DMS 273 treated with DMSO at 0.1 percent for 48 hours (cell line): ENCODE measurements around the gene BAK1.
"Not testable (repeated sequence)": the region's sequence is repeated elsewhere in the genome, so short reads cannot be mapped to it uniquely, and the experiment has no call there.

ENCODE experiments used
- DNase-seq: peaks from one replicate; lab custom pipeline; 2025; lab: John Stamatoyannopoulos, UW

Gene BAK1

DNA sequence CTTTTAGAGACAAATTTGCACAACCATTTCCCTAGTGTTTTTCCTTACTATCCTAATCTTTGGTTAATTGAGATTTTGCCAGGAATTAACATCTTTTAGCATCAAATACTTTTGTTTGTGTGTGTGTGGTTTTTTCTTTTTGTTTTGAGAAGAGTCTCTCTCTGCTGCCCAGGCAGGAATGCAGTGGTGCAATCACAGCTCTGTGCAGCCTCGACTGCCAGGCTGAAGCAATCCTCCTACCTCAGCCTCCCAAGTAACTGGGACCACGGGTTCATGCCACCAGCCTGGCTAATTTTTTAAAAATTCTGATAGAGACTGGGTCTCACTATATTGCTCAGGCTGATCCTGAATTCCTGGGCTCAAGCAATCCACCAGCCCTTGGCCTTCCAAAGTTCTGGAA, 28.5 kb downstream of the BAK1 start:
- no peak for DNase-seq

DNA sequence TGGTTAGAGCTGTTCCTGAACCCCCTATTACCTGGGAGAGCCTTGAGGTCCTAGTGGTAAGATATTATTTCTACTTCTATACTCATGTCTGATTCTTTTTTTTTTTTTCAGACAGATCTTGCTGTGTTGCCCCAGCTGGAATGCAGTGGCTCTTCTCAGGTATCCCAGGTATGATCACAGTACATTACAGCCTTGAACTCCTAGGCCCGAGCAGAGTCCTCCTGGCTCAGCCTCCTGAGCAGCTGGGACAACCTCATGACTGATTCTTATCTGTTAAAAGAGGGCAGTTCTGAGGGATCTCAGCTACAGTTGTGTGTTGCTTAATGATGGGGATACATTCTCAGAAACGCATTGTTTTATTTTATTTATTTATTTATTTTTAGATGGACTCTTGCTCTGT, 30.2 kb downstream of the BAK1 start:
- DNase-seq: no peak

DNA sequence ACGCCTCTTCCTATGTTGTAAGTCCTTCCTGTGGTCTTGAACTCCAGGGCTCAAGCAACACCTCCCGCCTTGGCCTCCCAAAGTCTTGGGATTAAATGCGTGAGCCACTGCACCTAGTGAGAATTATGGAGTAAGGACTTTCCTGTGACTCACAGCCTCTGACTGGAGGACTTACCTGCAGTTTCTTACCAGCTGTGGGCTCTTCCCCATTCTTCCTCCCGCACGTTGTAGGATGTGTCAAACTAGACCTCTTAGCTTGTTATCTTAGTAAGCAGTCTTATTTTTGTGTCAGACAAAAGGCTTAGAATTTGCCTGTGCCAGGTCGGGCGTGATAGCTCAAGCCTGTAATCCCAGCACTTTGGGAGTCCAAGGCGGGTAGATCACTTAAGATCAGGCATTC, 30.9 kb downstream of the BAK1 start:
- no peak for DNase-seq

DNA sequence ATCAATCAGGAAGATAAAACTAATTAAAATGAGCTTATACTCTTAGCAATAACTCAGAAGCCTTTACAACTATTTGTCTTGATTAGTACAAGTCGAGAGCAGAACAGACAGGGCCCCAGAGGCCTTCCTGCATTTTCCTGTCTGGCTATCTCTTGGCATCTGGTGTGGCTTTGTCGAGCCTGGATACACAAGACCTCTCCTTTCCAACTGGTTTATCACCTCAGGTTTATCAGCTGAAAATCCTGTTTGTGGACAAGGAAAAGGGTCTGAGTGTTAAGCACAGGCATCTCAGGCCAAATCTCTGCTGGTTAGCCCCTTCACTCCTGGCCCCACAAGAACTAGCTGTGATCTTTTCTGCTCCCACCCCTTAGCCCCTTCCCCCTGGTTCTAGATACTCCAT, 32.6 kb downstream of the BAK1 start:
- DNase-seq: no peak

DNA sequence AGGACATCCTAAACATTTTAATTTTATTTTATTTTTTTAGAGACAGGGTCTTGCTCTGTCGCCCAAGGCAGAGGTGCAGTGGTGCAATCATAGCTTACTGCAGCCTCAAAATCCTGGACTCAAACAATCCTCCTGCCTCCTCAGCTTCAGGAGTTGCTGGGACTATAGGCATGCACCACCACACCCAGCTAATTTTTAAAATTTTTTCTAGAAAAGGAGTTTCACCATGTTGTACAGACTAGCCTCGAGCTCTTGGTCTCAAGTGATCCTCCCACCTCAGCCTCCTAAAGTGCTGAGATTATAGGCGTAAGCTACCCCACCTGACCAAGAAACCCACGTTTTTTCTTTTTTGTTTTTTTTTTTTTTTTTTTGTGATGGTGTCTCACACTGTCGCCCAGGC, 33.3 kb downstream of the BAK1 start:
- DNase-seq: no peak

DNA sequence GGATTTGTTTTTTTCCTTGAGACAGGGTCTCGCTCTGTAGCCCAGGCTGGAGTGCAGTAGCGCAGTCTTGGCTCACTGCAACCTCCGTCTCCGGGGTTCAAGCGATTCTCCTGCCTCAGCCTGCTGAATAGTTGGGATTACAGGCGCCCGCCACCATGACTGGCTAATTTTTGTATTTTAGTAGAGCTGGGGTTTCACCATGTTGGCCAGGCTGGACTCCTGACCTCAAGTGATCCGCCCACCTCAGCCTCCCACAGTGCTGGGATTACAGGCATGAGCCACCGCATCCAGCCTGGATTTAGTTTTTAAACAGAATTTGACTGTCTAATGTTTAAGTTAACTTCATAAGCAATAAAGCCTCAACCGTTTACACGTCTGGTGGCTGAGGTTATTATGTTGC, 34.8 kb downstream of the BAK1 start:
- DNase-seq: not testable (repeated sequence)

DNA sequence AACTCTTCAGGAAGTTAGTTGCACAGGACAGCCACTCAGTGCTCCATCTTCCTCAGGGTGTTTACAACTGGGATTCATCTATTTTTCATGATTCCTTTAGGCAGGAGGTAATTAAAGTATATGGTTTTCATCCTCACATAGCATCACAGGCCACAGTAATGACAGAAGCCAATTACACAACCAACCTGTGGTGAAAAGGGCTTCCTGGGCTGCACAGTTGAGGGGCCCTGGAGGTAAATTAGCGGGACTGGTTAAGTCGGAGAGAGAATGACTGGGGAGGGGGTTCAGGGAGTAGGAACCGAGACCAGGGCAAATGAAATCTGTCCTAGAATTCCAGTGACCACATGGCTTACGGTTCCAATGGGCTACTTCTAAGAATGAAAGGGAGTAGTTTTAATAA, 37.0 kb downstream of the BAK1 start:
- DNase-seq: no peak

DNA sequence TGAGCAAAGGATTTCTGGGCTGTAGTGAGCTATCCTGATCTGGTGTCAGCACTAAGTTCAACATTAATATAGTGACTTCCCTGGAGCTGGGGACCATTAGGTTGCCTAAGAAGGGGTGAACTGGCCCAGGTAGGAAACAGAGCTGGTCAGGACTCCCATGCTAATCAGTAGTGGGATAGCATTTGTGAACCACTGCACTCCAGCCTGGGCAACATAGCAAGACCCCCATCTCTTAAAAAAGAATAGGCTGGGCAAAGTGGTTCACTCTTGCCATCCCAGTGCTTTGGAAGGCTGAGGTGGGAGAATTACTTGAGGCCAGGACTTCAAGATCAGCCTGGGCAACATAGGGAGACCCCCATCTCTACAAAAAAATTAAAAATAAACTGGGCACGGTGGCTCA, 39.3 kb downstream of the BAK1 start:
- no peak for DNase-seq

DNA sequence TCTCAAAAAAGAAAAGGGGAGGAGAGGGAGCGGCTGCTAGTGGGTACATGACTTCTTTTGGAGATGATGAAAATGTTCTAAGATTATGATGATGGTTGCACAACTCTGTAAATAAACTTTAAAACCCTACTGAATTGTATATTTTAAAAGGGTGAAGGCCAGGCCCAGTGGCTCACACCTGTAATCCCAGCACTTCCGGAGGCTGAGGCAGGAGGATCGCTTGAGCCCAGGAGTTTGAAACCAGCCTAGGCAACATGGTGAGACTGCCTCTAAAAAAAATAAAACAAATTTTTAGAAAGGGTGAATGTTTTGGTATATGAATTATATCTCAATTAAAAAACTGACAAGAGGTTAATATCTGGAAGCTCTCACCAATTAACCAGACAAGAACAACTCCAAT, 45.4 kb downstream of the BAK1 start:
- DNase-seq: no peak

DNA sequence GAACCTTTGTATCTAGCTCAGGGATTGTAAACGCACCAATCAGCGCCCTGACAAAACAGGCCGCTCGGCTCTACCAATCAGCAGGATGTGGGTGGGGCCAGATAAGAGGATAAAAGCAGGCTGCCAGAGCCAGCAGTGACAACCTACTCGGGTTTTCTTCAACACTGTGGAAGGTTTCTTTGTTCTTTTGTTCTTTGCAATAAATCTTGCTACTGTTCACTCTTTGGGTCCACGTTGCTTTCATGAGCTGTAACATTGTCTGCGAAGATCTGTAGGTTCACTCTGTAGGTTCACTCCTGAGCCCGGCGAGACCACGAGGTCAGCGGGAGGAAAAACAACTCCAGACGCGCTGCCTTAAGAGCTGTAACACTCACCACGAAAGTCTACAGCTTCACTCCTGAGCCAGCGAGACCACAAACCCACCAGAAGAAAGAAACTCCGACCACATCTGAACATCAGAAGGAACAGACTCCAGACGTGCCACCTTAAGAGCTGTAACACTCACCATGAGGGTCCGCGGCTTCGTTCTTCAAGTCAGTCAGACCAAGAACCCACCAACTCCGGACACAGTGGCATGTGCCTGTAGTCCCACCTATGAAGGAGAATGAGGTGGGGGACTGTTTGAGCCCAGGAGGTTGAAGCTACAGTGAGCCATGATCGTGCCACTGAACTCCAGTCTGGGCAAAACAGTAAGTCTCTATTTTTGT, 46.8 kb downstream of the BAK1 start:
- not testable (repeated sequence) for DNase-seq

DNA sequence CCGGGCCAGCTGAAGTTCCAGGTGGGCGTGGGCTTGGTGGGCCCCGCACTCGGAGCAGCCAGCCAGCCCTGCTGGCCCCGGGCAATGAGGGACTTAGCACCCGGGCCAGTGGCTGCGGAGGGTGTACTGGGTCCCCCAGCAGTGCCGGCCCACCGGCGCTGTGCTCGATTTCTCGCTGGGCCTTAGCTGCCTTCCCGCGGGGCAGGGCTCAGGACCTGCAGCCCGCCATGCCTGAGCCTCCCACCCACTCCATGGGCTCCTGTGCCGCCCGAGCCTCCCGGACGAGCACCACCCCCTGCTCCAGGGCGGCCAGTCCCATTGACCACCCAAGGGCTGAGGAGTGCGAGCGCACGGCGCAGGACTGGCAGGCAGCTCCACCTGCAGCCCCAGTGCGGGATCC, 47.6 kb downstream of the BAK1 start:
- DNase-seq: not testable (repeated sequence)

DNA sequence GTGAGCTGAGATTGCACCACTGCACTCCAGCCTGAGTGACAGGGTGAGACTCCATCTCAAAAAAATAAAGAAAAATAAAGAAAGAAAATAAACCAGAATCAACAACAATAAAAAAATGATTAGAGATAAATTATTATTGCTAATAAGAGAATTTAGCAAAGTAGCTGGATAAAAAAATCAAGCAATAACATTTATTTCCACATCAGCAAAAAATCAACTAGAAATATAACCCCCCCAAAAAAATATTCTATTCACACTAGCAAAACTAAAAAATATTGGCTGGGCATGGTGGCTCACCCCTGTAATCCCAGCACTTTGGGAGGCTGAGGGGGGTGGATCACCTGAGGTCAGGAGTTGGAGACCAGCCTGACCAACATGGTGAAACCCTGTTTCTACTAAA, 49.5 kb downstream of the BAK1 start:
- not testable (repeated sequence) for DNase-seq
